Keratinocyte (primary cell): ENCODE data around the gene SERPINB10.

Source experiments
- CTCF ChIP-seq, 3 experiments: IDR thresholded peaks in 1 of 3; conservative IDR thresholded peaks in 1 of 3; optimal IDR thresholded peaks in 1 of 3; 2 replicates in 2 of 3; 3 replicates in 1 of 3; pipeline versions ENCODE3 to v1.5.1; 2011; ENCODE audit warnings: low read length in 3 of 3, mild to moderate bottlenecking in 3 of 3, moderate library complexity in 2 of 3, control low read depth in 1 of 3, inconsistent platforms in 1 of 3; ENCODE audit not compliant: insufficient read depth in 2 of 3; ENCODE audit errors: extremely low read depth in 1 of 3
- EZH2 ChIP-seq: IDR thresholded peaks from one replicate; pipeline ENCODE4 v1.6.1; 2012; ENCODE audit warnings: inconsistent platforms, mild to moderate bottlenecking, low read length, moderate library complexity

- TF ChIP-seq CTCF (optimal IDR thresholded peaks at IDR 0.05 in 1 of 3, IDR thresholded peaks at IDR 0.05 in 1 of 3, conservative IDR thresholded peaks at IDR 0.05 in 1 of 3; ENCODE audit: extremely low read depth in 1 of 3, insufficient read depth in 2 of 3, low read length in 3 of 3) (no peak), EZH2 (no peak)
These were observed 20.6 kb downstream of the SERPINB10 start for GRCh38 chr18:63928331-63928730.
